NCI-H2196 (cell line): ENCODE data around the gene TNFAIP8.

Experiments
- DNase-seq: peaks from one replicate; lab custom pipeline; 2025; ENCODE audit not compliant: unreplicated experiment; lab: John Stamatoyannopoulos, UW

TNFAIP8 gene

DNA sequence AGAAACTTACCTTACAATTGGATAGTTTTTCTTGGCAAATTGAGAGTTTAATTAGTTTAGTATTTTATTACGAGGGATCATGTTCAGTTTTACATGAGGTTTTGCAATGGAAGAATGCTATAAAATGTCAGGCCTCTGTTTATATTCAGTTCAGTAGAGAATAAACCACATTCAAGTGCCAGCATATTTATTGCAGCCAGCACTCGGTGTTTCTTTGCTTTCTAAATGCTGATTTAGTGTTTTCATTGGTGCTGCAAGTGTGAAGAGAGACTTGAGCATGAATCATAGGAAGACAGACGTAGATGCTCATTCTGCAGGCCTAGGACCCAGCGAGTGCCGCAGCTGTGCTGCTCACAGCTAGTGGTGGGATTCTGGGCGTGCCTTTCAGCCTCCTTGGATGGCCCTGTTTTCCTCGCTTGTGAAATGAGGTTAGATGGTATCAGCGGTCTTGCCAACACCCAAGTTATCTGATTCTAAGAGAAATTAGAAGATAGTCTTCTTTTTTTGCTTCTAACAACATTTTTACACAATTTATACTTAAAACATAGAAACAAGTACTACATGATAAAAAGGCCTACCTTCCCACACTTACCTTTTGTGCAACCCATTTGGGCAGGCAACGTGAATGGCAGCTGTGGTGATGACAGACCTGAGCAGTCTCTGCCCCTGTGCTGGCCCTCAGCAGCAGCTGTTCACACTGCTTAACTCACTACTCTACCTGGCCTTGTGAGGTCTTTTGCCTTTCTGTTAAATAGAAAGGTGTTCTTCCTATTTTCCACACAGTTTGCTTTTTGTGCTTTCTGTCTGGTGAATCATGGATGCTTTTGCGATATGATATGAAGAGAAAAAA, 26.8 kb upstream of the TNFAIP8 start:
- DNase-seq: no peak

DNA sequence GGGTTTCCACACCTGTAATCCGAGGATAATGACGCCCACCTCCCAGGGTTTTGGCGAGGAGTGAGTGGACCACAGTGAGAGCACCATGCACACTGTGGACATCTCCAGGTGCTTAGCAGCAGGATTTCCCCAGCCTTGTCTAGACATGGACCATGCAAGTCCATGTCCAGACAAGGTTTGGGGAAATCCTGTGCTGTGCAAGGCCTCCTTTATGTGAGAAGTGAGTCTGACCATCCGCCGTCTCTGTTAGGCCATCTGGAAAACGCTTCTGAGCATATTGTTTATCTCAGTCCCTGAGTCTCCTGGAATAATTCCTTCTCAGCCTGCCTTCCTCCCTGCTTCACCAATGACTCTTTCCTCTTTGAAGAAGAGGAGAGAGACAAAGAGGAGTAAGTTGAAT, 26.2 kb upstream of the TNFAIP8 start:
- no peak for DNase-seq

DNA sequence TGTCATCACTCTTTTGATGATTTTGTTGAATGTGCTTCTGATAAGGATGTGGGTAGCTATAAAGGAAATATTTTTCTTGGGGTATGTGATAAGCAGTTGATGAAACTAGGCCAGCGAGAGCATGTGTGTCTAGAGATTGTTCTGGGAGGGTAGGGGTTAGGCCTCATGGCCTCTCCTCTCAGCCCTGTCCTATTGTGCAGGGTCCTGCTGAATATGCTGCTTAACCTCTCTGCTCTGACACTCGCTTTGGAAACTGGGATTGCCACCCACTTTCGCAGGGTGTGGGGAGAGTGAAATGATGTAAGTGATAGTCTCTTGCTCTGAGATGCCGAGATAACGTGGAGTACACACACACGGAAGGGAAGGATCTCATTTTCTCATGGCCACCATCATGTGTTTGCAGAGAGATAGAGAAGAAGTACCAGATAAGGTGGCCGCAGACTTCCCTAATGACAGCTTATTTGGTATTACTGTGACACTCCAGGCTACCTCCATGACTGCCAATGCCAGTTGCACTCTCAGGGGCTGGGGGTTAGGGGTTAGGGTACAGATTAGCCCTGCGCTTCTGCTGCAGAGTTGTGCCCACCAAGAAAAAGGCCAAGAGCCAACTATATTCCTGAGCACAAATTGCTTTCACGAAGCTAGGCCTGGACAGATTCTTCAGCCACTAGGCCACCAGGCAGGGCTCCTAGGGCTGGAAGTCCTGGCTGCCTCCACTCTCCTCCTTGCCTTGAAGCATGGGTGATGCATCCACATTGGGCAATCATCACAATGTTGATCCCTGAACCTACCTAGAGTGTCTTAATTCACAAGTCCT, 25.2 kb upstream of the TNFAIP8 start:
- DNase-seq: no peak

DNA sequence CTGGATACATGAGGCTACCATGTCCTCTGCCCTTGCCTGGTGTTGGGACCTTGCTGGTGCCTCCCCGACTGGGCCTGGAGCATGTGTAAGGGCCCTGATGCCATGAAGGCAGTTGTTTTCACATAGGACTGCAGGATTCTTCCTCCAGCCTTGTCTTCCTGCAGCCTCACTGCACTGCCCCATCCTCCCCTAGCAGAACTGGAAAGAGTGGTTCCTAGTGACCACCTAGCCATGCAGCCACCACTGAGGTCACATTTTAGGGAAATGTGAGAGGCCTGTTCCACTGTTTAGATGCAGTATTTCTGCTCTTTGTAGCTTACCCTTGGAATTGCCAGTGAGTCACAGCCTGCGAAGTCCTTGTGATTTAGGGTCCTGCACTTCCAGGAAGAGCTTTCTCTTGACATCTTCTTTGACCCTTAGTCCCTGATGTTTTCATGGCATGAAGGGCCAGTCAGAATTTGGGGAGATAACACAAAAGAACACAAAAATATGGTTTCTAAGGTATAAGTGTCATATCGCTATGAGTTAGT, 24.2 kb upstream of the TNFAIP8 start:
- no peak for DNase-seq

DNA sequence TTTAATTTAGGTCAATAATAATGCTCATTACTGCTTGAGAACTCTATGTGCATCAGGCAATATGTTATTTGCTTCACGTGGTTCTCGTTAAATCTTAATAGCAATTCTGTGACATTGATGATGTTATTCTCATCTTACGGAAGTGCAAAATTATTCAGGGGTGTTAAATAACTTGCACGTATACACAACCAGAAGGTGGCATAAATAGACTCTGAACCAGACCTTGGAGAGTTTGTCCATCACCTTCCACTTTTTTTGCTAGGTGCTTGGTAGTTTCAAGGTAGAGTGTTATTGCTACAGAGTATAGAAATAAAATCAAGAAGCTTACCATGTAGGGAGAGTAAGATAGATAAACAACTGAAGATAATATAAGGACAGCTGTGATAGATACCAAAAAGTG, 23.6 kb upstream of the TNFAIP8 start:
- DNase-seq: no peak

DNA sequence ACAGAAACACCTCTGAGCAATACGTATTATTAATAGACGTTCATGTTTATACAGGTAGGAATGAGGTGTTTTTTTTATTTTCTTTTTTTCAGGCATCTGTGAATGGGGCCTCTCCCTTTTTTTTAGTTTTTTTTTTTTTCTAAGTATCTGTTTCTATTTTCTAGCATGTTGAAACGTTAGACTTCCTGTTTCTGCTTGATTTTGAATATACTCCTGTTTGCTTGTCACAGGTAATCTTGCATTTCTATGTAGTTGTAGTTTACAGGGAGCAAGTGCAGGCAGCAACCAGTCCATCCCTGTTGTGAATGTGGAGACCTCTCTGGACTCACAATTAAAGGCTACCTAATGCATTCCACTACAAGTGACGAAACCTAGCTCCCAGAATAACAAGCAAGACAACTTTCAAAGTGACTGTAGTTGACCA, 22.8 kb upstream of the TNFAIP8 start:
- no peak for DNase-seq

DNA sequence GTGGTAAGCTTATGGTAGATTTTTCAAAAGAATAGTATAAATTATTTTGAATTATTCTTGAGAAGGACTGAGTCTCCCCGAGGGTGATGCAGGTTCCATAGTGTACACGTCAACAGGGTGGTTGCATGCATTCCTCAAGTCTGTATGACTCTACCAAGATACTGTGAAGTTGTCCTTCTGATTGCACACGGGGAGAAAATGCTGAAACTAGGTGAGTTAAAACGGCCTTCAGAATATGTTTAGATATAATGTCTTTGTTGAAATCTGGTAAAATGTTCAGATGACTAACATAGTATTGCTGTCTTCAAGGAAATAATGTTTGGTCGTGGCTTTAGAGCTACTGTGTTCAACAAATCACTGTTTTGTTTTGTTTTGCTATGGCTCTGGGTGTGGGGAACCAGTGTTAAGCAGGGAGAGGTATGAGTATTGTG, 22.4 kb upstream of the TNFAIP8 start:
- no peak for DNase-seq

DNA sequence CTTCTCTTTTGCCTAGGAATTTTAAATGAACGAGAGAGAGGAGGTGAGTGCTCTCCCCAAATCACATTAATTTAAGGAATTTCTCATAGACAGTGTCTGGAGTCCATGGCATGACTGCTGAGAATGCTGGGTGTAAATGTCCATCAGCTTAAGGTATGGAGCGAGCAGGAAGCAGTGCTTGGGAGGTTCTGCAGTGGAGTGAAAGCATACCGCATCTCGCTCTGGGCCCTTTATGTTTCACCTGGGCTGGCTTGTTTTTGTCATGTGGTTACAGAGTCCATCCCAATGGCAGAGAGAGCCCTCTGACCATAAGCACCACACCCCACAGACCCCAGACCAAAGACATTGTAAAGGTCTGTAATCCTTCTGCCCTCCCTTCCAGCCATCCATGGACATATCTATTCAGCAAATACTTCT, 20.6 kb upstream of the TNFAIP8 start:
- no peak for DNase-seq

DNA sequence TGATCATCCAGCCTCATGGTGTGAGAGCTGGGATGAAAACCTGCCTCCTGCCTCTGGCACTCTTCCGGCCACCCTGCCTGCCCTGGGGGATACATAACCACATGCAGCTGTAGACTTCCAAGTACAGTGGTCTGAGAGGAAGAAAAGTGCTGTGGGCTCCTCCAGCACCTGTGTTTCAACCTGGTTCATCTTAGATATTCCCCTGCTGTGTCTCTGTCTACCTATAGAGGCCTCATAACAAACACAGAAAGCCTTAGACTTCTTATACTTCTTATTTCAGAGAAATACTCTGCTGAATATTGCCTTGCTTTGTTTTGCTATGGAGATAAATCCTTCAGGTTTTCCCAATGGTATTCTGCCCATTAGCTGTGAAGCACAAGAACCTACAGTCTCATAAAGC, 19.6 kb upstream of the TNFAIP8 start:
- DNase-seq: no peak

DNA sequence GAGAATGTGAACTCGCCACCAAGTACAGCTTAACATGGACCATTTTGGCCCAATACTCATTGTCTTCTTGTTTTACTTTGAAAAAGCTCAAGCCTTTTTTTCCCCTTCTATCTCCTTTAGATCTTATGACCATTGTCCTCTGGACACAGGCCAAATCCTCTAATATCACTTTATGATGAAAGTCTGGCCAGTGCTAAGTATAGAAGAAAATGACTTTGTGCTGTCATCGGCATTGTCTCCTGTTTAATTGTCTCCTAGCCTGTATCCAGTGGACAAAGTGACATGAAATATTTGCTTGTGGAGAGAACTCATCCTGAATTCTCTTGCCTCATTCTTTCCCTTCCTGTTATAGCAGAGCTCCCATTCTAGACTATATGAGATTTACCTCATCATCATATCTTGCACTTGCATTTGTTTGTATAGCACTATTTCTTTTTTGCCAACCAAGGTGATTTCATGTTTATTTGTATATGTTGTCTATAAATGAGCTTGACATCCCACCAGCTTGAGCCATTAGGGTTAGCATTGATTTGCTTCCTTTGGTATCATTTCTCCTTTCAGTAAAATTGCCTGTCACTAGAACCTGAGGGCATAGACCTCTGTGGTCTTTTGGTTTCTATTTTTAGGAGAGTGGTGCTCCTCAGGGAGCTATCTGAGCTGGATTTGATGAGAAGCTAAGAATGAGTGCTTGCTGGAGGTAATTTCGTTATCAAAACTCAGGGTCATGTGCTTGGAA, 18.8 kb upstream of the TNFAIP8 start:
- no peak for DNase-seq

DNA sequence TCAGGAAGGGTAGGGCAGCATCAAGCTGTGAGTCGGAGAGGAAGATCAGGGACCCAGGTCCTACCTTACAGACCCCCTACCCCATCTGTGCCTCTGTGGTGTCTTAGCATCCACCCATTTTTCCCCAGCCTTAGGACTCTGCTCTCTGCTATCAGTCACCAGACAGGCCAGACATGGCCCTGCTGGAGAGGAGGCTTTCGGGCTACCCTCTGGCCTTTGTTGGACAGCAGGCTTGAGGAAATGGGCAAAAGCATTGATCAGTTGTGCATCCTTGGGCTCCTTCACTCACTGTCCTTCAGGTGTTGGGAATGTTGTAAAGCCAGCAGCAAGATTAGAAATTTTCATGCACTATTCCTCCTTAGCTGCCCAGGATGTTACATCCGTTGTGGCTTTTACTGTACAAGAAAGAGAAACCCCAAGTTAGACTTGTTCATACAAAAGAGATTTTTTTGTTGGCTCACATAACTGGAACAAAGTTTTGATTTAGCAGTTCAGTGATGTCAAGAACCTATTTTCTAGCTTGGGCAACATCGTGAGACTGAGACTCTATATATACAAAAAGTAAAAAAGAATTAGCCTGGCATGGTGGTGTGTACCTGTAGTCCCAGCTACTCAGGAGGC, 17.4 kb upstream of the TNFAIP8 start:
- no peak for DNase-seq

DNA sequence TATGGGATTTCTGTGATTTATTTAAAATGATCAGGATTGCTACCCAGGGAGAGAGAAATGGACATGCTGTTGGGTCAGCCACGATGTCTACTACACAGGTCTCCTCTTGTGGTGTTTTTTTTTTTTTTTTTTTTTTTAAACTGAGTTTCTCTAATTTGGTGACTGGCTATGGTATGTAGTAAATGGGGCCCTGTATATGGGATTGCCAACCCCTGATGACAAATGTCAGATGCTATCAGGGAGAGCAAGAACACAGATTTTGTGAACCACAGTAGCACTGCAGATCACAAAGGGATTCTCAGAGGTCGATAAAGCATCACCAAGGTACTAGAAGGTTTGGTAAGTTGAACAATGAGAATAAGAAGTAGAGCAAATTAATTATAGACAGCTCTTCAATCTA, 16.5 kb upstream of the TNFAIP8 start:
- no peak for DNase-seq

DNA sequence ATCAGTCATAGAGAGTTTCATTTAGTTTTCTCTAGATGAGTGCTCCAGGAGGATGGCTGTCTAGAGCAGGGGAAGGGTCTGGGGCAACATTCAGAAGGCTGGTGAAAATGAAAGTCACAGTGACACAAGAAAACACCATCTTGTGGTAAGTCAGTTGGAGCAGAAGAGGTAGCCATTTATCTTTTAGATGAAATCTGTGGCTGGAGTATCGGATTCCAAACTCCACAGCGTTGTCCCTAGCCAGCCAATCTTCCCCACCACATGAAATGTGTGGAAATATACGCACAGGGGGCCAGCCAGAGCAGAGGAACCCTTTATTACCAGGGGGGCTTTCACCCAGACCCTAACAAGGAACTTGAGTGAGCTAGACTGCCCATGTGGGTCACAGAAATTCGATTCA, 15.9 kb upstream of the TNFAIP8 start:
- DNase-seq: no peak

DNA sequence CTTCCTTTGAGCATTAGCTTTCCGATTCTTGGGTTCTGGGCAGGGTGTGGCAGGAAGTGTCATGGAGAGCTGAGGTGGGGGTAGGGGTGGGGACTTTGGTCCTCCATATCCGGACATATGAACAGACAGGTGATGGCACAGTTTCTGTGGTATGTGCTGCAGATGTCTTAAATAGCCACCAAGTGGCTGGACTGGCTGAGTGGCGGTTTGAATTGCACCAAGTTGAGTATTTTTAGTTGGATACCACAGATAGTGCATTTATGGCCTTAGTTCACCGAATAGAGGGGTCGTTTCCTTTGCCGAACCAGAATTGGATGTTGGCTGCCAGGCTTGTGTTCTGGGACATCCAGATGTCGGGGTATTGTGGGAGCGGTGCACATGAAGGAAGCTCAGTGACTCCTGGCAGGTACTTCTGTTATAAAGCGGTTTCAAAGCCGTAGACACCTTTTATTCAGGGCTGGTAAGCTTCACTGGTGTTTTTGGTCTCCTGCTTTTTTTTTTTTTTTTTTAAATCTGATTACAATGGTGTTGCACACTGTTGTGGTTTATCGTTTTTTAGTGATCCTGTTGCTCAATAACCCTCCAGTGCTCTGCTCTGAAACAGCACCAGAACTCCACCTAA, 15.1 kb upstream of the TNFAIP8 start:
- no peak for DNase-seq

DNA sequence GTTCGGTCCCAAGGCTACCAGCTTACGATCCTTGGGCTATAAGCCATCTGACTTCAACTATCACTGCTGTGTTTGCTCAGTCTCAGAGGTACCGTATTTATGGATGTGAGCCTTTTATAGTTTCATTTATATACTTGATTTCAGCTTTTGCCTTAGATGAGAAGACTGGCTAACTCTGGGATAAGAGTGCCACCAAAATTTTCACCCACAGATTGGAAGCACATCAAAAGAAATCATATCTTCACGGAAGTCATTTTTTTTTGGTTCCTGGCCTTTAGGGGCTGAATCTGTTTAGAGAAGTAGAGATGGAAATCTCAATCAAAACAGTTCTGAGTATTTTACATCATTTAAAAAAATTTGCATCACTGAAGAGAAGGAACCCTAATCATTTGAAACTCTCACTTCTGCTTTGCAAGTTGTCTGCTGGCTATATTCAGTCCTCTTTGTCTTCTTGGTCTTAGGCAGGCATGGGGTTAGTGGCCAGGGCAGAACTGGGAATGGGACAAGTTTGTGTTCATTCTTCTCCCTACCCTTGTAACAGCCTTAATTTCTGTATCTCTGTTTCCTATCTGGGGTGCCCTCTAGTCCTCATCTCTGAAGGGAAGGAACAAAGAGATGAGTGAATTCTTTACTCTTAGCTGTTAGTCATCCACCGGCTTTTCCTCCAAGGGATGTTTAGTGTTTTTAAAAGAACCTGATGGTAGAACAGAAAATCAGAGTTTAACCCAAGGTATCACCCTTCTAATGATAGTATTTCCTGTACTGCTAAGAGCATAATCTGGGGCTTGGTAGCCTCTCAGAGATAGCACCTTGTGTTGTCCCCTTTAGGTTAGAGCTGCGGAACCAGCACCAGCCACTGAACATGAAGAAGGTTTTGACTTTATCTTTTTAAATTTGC, 14.1 kb upstream of the TNFAIP8 start:
- DNase-seq: no peak

DNA sequence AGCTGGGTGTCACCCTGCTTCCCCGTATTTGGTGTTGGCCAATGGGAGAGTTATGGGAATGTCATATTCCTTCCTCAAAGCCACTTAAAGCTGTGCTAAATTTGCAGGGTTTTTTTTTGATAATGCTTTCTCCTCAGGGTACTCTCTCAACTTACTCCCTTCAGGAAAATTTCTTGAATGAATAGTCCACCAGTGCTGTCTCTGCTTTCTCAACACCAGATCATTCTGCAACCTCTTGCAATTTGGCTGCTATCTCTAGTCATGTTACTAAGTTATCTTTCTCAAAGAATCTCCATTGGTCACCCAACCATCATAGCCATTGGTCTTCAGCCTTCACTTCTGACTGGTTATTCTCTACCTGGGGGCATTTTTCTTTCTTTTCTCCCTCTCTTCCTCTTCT, 13.4 kb upstream of the TNFAIP8 start:
- no peak for DNase-seq

DNA sequence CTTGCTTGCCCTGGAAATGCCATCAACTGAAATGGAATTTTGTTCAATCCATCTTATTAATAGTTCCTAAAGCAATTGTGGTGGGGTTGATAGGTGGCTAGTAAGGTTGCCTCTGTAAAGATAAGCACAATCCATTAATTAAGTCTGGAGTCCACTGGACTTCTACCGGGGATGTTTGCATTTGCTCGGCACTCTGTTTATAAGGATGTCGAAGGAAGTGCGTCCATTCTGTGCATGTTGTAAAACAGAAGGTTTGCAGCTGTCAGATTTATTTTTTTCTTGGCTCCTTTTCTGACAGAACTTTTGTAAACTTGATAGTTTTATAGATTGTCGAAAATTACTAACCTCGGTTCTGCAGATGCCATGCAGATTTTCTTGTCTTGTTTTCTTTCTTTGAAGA, 12.8 kb upstream of the TNFAIP8 start:
- no peak for DNase-seq

DNA sequence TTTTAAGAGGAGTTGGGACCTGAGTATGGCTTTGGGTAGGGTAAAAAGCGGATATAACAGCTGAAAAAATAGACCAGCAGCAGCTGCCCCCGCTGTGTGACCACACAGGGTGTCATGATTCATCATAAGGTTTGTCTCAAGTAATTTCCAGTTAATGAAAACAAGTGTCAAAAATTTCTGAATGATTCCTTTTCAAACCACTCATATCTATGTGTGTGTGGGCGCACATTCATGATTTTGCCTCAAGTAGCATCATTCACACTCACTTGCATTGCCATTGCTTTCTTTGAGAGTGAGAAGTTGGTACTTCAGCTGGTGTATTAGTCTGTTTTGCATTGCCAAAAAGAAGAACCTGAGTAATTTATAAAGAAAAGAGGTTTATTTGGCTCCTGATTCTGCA, 12.1 kb upstream of the TNFAIP8 start:
- DNase-seq: no peak

DNA sequence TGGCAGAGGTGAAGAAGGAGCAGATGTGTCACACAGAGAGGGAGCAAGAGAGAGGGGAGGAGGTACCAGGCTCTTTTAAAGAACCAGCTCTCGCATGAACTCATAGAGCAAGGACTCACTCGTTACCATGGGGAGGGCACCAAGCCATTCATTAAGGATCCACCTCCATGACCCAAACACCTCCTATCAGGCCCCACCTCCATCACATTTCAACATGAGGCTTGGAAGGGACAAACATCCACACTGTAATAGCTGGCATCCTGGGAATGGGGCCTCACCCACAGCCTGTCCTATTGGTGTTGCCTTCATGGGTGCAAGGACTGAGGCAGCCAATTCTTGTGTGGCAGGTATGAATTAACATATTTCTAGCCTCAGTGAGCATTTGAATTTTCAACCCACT, 11.6 kb upstream of the TNFAIP8 start:
- no peak for DNase-seq
